Stomach (tissue), 9 donors: ENCODE data around the gene CYTH1. TPM values are rescaled to one million over a fixed set of nuclear protein-coding genes. Genes with fewer than 3 reads are reported as not detected.
A peak's percentile ranks its signal among the peaks of the same experiment; 100 is the strongest.

Experiments
- DNase-seq, 2 donors: peaks; one replicate each; pipeline versions ENCODE4 v3.0.0 to v3.0.0-alpha.2; 2013 to 2019
- H3K27ac ChIP-seq, 5 donors: fragments of 200-600 bp in 4 of 5; sonication (generic) in 4 of 5; one replicate each; pipeline ENCODE4 v1.5.1; 2013 to 2019; ENCODE audit warnings: mild to moderate bottlenecking in 1 of 5, moderate library complexity in 1 of 5
- H3K27me3 ChIP-seq, 3 donors: fragments of 200-600 bp; sonication (generic); one replicate each; pipeline ENCODE4 v1.5.1; 2017 to 2019; ENCODE audit warnings: mixed run types in 1 of 3
- H3K36me3 ChIP-seq, 4 donors: fragments of 200-600 bp; sonication (generic); 1 replicate in 3 of 4; 2 replicates in 1 of 4; pipeline ENCODE4 v1.5.1; 2016 to 2019
- H3K4me1 ChIP-seq, 4 donors: fragments of 200-600 bp; sonication (generic); one replicate each; pipeline ENCODE4 v1.5.1; 2016 to 2019
- H3K4me3 ChIP-seq, 4 donors: fragments of 200-600 bp; sonication (generic) in 3 of 4; one replicate each; pipeline ENCODE4 v1.5.1; 2016 to 2019; ENCODE audit warnings: mild to moderate bottlenecking in 1 of 4
- H3K9me3 ChIP-seq, 4 donors: fragments of 200-600 bp; sonication (generic); one replicate each; pipeline ENCODE4 v1.5.1; 2016 to 2019
- CTCF ChIP-seq, 7 experiments: fragments of 450-650 bp in 4 of 7; fragments of 200-600 bp in 3 of 7; sonication (generic) in 3 of 7; IDR thresholded peaks; one replicate each; pipeline ENCODE4 v1.5.1; 2016 to 2019; ENCODE audit warnings: antibody characterized with exemption in 7 of 7, control low read depth in 2 of 7, mild to moderate bottlenecking in 1 of 7
- EP300 ChIP-seq: sonication (generic); formaldehyde crosslinking; IDR thresholded peaks from one replicate; pipeline ENCODE4 v1.6.1; 2017; ENCODE audit warnings: antibody characterized with exemption
- POLR2A ChIP-seq, 4 donors: fragments of 450-650 bp; IDR thresholded peaks; one replicate each; pipeline ENCODE4 v1.6.1; 2016; ENCODE audit warnings: antibody characterized with exemption in 4 of 4, control low read depth in 2 of 4, mild to moderate bottlenecking in 1 of 4, moderate library complexity in 1 of 4
- POLR2AphosphoS5 ChIP-seq, 3 donors: sonication (generic); formaldehyde crosslinking; IDR thresholded peaks; one replicate each; pipeline ENCODE4 v1.6.1; 2016; ENCODE audit warnings: antibody characterized with exemption in 3 of 3
- WGBS, 5 donors: extraction: QIAGEN DNeasy Blood & Tissue Kit in 3 of 5; methylation state at CpG; one replicate each; pipeline versions ENCODE4 v1.1.5 to v1.1.7; 2013 to 2018; 5-methylcytosine and 5-hydroxymethylcytosine counted together
- intact Hi-C: fragments of 100-400 bp; cut with DNase I; formaldehyde crosslinking; loops from one replicate; pipeline ENCODE4 v1.15.1; 2023; ENCODE audit warnings: low total_unique reads
- polyA plus RNA-seq, 3 donors: library from polyadenylated mRNA; stranded (reverse); fragments of 200-250 nt; gene quantifications; one replicate each; pipeline ENCODE4 v1.2.3, GENCODE V29; 2013
- total RNA-seq, 5 donors: library from RNA; depleted of rRNA; stranded (reverse); fragments of >200 nt; gene quantifications; one replicate each; pipeline versions ENCODE4 v1.1.0 to v1.2.3, GENCODE V29; 2014 to 2016
- donor health status: healthy with polysubstance abuse.
- donor health status: Bipolar disorder and iron deficiency.
- donor health status: healthy.

CYTH1 gene
- total and polyA plus RNA-seq, 8 donors, result 29.6 to 137 (median 55.9) TPM

GRCh38 chr17:78664476-78665386 is 117.3 kb downstream of the CYTH1 start:
- H3K27ac ChIP-seq, result no peak overlapping the region
- intact Hi-C loops, result no loop called here
- H3K4me3 ChIP-seq, result no peak overlapping the region
- WGBS, 5 donors, result 73 to 80% (median 77%) methylated on average over 23 to 24 of the region's 24 CpGs
- H3K4me1 ChIP-seq, result peaks cover 10 to 26% (median 16%) of the 10 kb centered on the region in 4 donors
- H3K36me3 ChIP-seq, result peaks cover 0 to 8% (median 4%) of the 10 kb centered on the region in 4 donors
- peak in 1 of 2 donors; percentile 79 for DNase-seq
- TF ChIP-seq POLR2A (IDR thresholded peaks at IDR 0.05) (no peak), POLR2AphosphoS5 (IDR thresholded peaks at IDR 0.05) (no peak)
- H3K27me3 ChIP-seq, result no peaks in the 10 kb centered on the region
- H3K9me3 ChIP-seq, result no peaks in the 10 kb centered on the region

GRCh38 chr17:78661093-78661770 is 120.8 kb downstream of the CYTH1 start:
- no peaks in the 10 kb centered on the region for H3K9me3 ChIP-seq
- DNase-seq, result peak in 1 of 2 donors; percentile 45
- intact Hi-C loops, result no loop called here

GRCh38 chr17:78659546-78659945 is 122.5 kb downstream of the CYTH1 start:
- Histone ChIP-seq H3K4me1 (peaks cover 0 to 2% (median 0%) of the 10 kb centered on the region in 4 donors), H3K4me3 (no peak overlapping the region), H3K27me3 (no peaks in the 10 kb centered on the region), H3K9me3 (no peaks in the 10 kb centered on the region), H3K36me3 (no peaks in the 10 kb centered on the region), H3K27ac (no peak overlapping the region)
- intact Hi-C loops, result no loop called here
- 94 to 97% (median 96%) methylated on average over 12 of the region's 12 CpGs for WGBS, 5 donors
- DNase-seq, result no peak
- TF ChIP-seq CTCF (IDR thresholded peaks at IDR 0.05) (no peak), POLR2A (IDR thresholded peaks at IDR 0.05) (no peak), EP300 (no peak), POLR2AphosphoS5 (IDR thresholded peaks at IDR 0.05) (no peak)

More at GRCh38 chr17:78661093-78661770, 120.8 kb downstream of the CYTH1 start:
- TF ChIP-seq EP300 (no peak), CTCF (IDR thresholded peaks at IDR 0.05) (no peak)
- H3K4me3 ChIP-seq, result no peak overlapping the region
- WGBS, 5 donors, result 54 to 69% (median 59%) methylated on average over 17 of the region's 17 CpGs
- H3K27ac ChIP-seq, result no peak overlapping the region
- H3K4me1 ChIP-seq, result peaks cover 7 to 17% (median 13%) of the 10 kb centered on the region in 4 donors
- H3K36me3 ChIP-seq, result no peaks in the 10 kb centered on the region
- no peaks in the 10 kb centered on the region for H3K27me3 ChIP-seq

GRCh38 chr17:78658281-78658785 is 123.7 kb downstream of the CYTH1 start:
- Histone ChIP-seq H3K36me3 (no peaks in the 10 kb centered on the region), H3K4me3 (no peak overlapping the region), H3K4me1 (no peaks in the 10 kb centered on the region), H3K27me3 (no peaks in the 10 kb centered on the region), H3K9me3 (no peaks in the 10 kb centered on the region), H3K27ac (no peak overlapping the region)
- no peak for DNase-seq
- intact Hi-C loops, result no loop called here
- 70 to 87% (median 78%) methylated on average over 18 of the region's 18 CpGs for WGBS, 5 donors
- no peak for TF ChIP-seq POLR2AphosphoS5 (IDR thresholded peaks at IDR 0.05)
- no peak for TF ChIP-seq POLR2A (IDR thresholded peaks at IDR 0.05)
- no peak for TF ChIP-seq EP300
- TF ChIP-seq CTCF (IDR thresholded peaks at IDR 0.05), result no peak
